ENCODE data around the gene TMEM217. TPM values are rescaled to one million over a fixed set of nuclear protein-coding genes. Genes with fewer than 3 reads are reported as not detected.

The TMEM217 gene
- total and polyA plus RNA-seq, 2 of the 4 experiments (the other 2 are of a cell fraction): 1.4 to 3.5 TPM

GRCh38 chr6:37168163-37168758, 89.7 kb downstream of the TMEM217 start (continued):
- TF ChIP-seq MAZ (IDR thresholded peaks at IDR 0.05; ENCODE audit: borderline replicate concordance, low read depth, low read length) (no peak), POLR2A (IDR thresholded peaks at IDR 0.05; ENCODE audit: low read depth, low read length) (no peak), NFE2L2 (IDR thresholded peaks at IDR 0.05; ENCODE audit: low read depth, low read length) (no peak), MAFK (IDR thresholded peaks at IDR 0.05; ENCODE audit: low read depth, low read length) (no peak), RCOR1 (IDR thresholded peaks at IDR 0.05; ENCODE audit: insufficient replicate concordance, low read length) (no peak), CEBPB (IDR thresholded peaks at IDR 0.05; ENCODE audit: low read depth, low read length) (no peak), FOS (IDR thresholded peaks at IDR 0.05; ENCODE audit: low read depth, low read length) (no peak)

GRCh38 chr6:37162740-37163139, 95.2 kb downstream of the TMEM217 start:
- POLR2A ChIA-PET (ENCODE audit: unreplicated experiment): no interaction called here
- no peaks in the 10 kb centered on the region for H3K9me1 ChIP-seq (ENCODE audit: insufficient read depth, low read length)
- no peak overlapping the region for H2AFZ ChIP-seq (replicated peaks; ENCODE audit: low read length, poor library complexity)
- no peaks in the 10 kb centered on the region for H3K9me3 ChIP-seq (ENCODE audit: control insufficient read depth, insufficient read depth, low read length)
- H4K91ac ChIP-seq (ENCODE audit: insufficient read depth, low read depth, low read length): no peak overlapping the region
- H2BK20ac ChIP-seq (ENCODE audit: low read depth, low read length): no peak overlapping the region
- in situ Hi-C loops (cut with MboI; ENCODE audit: low sequenced_read_pairs) (no loop called here), dilution Hi-C loops (cut with HindIII; ENCODE audit: low sequenced_read_pairs, unreplicated experiment) (no loop called here), intact Hi-C loops (cut with micrococcal nuclease) (no loop called here)
- H3K4me1 ChIP-seq (ENCODE audit: control insufficient read depth, insufficient read depth, low read length): peaks cover 4% of the 10 kb centered on the region
- no peak overlapping the region for H3K18ac ChIP-seq (ENCODE audit: low read depth, low read length)
- H2AK5ac ChIP-seq (ENCODE audit: low read depth, low read length): no peak overlapping the region
- no peaks in the 10 kb centered on the region for H3K79me1 ChIP-seq (ENCODE audit: low read depth in 1 of 2, low read length in 2 of 2)
- H3K56ac ChIP-seq (ENCODE audit: extremely low read depth, insufficient read depth, low read length): no peak overlapping the region
- H3K23ac ChIP-seq (ENCODE audit: low read depth, low read length): no peak overlapping the region
- H3K4me3 ChIP-seq (ENCODE audit: insufficient read depth, low read depth, low read length): no peak overlapping the region
- WGBS, 2 experiments (ENCODE audit: extremely low coverage in 2 of 2, insufficient read length in 1 of 2): no CpG with 5 or more reads among the region's 4 CpGs
- no peak overlapping the region for H3K27ac ChIP-seq (ENCODE audit: insufficient read depth, low read length)
- H2AK9ac ChIP-seq (replicated peaks; ENCODE audit: low read depth, low read length, poor library complexity): no peak overlapping the region
- BruUV-seq (replicated peaks): no TSS peak
- no peak overlapping the region for H4K8ac ChIP-seq (ENCODE audit: low read depth in 2 of 2, low read length in 2 of 2)
- no peak overlapping the region for H4K5ac ChIP-seq (ENCODE audit: low read depth, low read length)
- no peak overlapping the region for H3K4ac ChIP-seq (ENCODE audit: low read depth, low read length)
- no peak overlapping the region for H3K14ac ChIP-seq (replicated peaks; ENCODE audit: low read depth, low read length)
- H4K20me1 ChIP-seq (ENCODE audit: insufficient read depth, low read length): no peaks in the 10 kb centered on the region
- CTCF ChIA-PET: interaction anchor here (0.8 kb wide), 1 partner anchor 14 kb away, joined by 11 read pairs; no protein-coding TSS in a partner anchor
- ATAC-seq (ENCODE audit: low read depth): no peak
- no peak overlapping the region for H2BK5ac ChIP-seq (ENCODE audit: low read depth, low read length, poor library complexity, severe bottlenecking)
- H2BK15ac ChIP-seq (ENCODE audit: low read depth, low read length): peak overlapping the region; percentile 34; the same call in 1 of the 3 replicates
- H2BK120ac ChIP-seq (ENCODE audit: low read depth, low read length): no peak overlapping the region
- no peak for DNase-seq
- H3K36me3 ChIP-seq (ENCODE audit: control insufficient read depth, insufficient read depth, low read length): no peaks in the 10 kb centered on the region
- H3K9ac ChIP-seq (ENCODE audit: low read depth, low read length): no peak overlapping the region
- no peak overlapping the region for H3K4me2 ChIP-seq (ENCODE audit: low read depth, low read length)
- H3K27me3 ChIP-seq (ENCODE audit: control insufficient read depth, insufficient read depth, low read length): no peaks in the 10 kb centered on the region
- TF ChIP-seq USF2 (IDR thresholded peaks at IDR 0.05; ENCODE audit: low read depth, low read length) (no peak), RCOR1 (IDR thresholded peaks at IDR 0.05; ENCODE audit: insufficient replicate concordance, low read length) (no peak), SMC3 (IDR thresholded peaks at IDR 0.05; ENCODE audit: low read depth, low read length) (no peak), RAD21 (IDR thresholded peaks at IDR 0.05; ENCODE audit: low read length) (no peak), CHD1 (IDR thresholded peaks at IDR 0.05; ENCODE audit: low read depth, low read length) (no peak), MAFK (IDR thresholded peaks at IDR 0.05; ENCODE audit: low read depth, low read length) (no peak), MAZ (IDR thresholded peaks at IDR 0.05; ENCODE audit: borderline replicate concordance, low read depth, low read length) (no peak), CEBPB (IDR thresholded peaks at IDR 0.05; ENCODE audit: low read depth, low read length) (no peak), NFE2L2 (IDR thresholded peaks at IDR 0.05; ENCODE audit: low read depth, low read length) (no peak), ELK1 (IDR thresholded peaks at IDR 0.05; ENCODE audit: borderline replicate concordance, low read depth, low read length) (no peak), FOS (IDR thresholded peaks at IDR 0.05; ENCODE audit: low read depth, low read length) (no peak), BHLHE40 (IDR thresholded peaks at IDR 0.05; ENCODE audit: low read depth, low read length) (no peak), RFX5 (IDR thresholded peaks at IDR 0.05; ENCODE audit: low read depth, low read length) (no peak), MXI1 (IDR thresholded peaks at IDR 0.05; ENCODE audit: borderline replicate concordance, low read depth, low read length) (no peak), POLR2A (IDR thresholded peaks at IDR 0.05; ENCODE audit: low read depth, low read length) (no peak)

Measured in IMR-90 (cell line).